ENCODE measurements around the gene RBMS3. TPM values are rescaled to one million over a fixed set of nuclear protein-coding genes. Genes with fewer than 3 reads are reported as not detected.

The RBMS3 gene
- total RNA-seq, 1 experiment from 2014 or later = 0.42 TPM

- H3K4me2 ChIP-seq (ENCODE audit: low read length) = no peak overlapping the region
- no peaks in the 10 kb centered on the region for H3K9me2 ChIP-seq (ENCODE audit: insufficient read depth)
- intact Hi-C loops (cut with micrococcal nuclease) = no loop called here
- no peaks in the 10 kb centered on the region for H3K36me3 ChIP-seq (ENCODE audit: control insufficient read depth in 1 of 2, insufficient read depth in 2 of 2, low read length in 2 of 2)
- BruUV-seq (replicated peaks) = no TSS peak
- no peaks in the 10 kb centered on the region for H3K79me2 ChIP-seq (ENCODE audit: insufficient read depth, low read length)
- ChIA-PET CTCF (no interaction called here), RAD21 (ENCODE audit: low non-redundant PET in 1 of 2, low total read pairs in 2 of 2, uncharacterized antibody in 2 of 2, unreplicated experiment in 2 of 2) (no interaction called here), POLR2A (no interaction called here)
- TF ChIP-seq CTCF (IDR thresholded peaks at IDR 0.05 in 2 of 3, conservative IDR thresholded peaks at IDR 0.05 in 1 of 3; ENCODE audit: borderline replicate concordance in 1 of 3, insufficient read depth in 1 of 3, low read depth in 2 of 3, low read length in 2 of 3) (no peak), ZBTB33 (IDR thresholded peaks at IDR 0.05; ENCODE audit: extremely low read depth, insufficient replicate concordance, low read length) (no peak), SP1 (IDR thresholded peaks at IDR 0.05; ENCODE audit: low read depth) (no peak)
- no peak overlapping the region for H3K27ac ChIP-seq (ENCODE audit: low read depth, low read length)
- no peak overlapping the region for H2AFZ ChIP-seq (ENCODE audit: low read depth, low read length, poor library complexity, severe bottlenecking)
- H3K9ac ChIP-seq (ENCODE audit: low read length) = no peak overlapping the region
- no peaks in the 10 kb centered on the region for H4K20me1 ChIP-seq (ENCODE audit: insufficient read depth)
- no peaks in the 10 kb centered on the region for H3K4me1 ChIP-seq (ENCODE audit: control insufficient read depth in 1 of 2, insufficient read depth in 2 of 2, low read length in 2 of 2)
- H3K4me3 ChIP-seq (replicated peaks in 1 of 2; ENCODE audit: low read depth in 1 of 2, low read length in 2 of 2) = no peak overlapping the region
- no peaks in the 10 kb centered on the region for H3K9me3 ChIP-seq (ENCODE audit: control insufficient read depth in 1 of 2, insufficient read depth in 1 of 2, low read depth in 1 of 2, low read length in 2 of 2)
- 0 out of 2 replicates have a peak, but pooled peaks cover 7% of the 10 kb centered on the region for H3K27me3 ChIP-seq (ENCODE audit: insufficient read depth, low read length)
- no peak for ATAC-seq
- no peak for DNase-seq (ENCODE audit: low read depth, low spot score)
These were observed 578.9 kb downstream of the RBMS3 start for GRCh38 chr3:29859726-29860270.

- Histone ChIP-seq H3K4me3 (replicated peaks in 1 of 2; ENCODE audit: low read depth in 1 of 2, low read length in 2 of 2) (no peak overlapping the region), H3K79me2 (ENCODE audit: insufficient read depth, low read length) (no peaks in the 10 kb centered on the region), H3K27ac (ENCODE audit: low read depth, low read length) (no peak overlapping the region), H3K4me1 (ENCODE audit: control insufficient read depth in 1 of 2, insufficient read depth in 2 of 2, low read length in 2 of 2) (no peaks in the 10 kb centered on the region), H2AFZ (ENCODE audit: low read depth, low read length, poor library complexity, severe bottlenecking) (no peak overlapping the region), H3K4me2 (ENCODE audit: low read length) (no peak overlapping the region), H3K9me3 (ENCODE audit: control insufficient read depth in 1 of 2, insufficient read depth in 1 of 2, low read depth in 1 of 2, low read length in 2 of 2) (no peaks in the 10 kb centered on the region), H3K9ac (ENCODE audit: low read length) (no peak overlapping the region), H3K9me2 (ENCODE audit: insufficient read depth) (no peaks in the 10 kb centered on the region), H4K20me1 (ENCODE audit: insufficient read depth) (no peaks in the 10 kb centered on the region), H3K27me3 (ENCODE audit: insufficient read depth, low read length) (0 out of 2 replicates have a peak, but pooled peaks cover 7% of the 10 kb centered on the region), H3K36me3 (ENCODE audit: control insufficient read depth in 1 of 2, insufficient read depth in 2 of 2, low read length in 2 of 2) (no peaks in the 10 kb centered on the region)
- intact Hi-C loops (cut with micrococcal nuclease) = no loop called here
- ChIA-PET RAD21 (ENCODE audit: low non-redundant PET in 1 of 2, low total read pairs in 2 of 2, uncharacterized antibody in 2 of 2, unreplicated experiment in 2 of 2) (no interaction called here), POLR2A (no interaction called here), CTCF (interaction anchor here (0.7 kb wide), 1 partner anchor 56 kb away, joined by 4 read pairs; no protein-coding TSS in a partner anchor)
- no peak for ATAC-seq
- no TSS peak for BruUV-seq (replicated peaks)
- DNase-seq (ENCODE audit: low read depth, low spot score) = no peak
- TF ChIP-seq FOSL1 (IDR thresholded peaks at IDR 0.05; ENCODE audit: low read depth) (no peak), REST (IDR thresholded peaks at IDR 0.05; ENCODE audit: low read depth) (no peak), EZH2 (IDR thresholded peaks at IDR 0.05) (no peak), SRF (IDR thresholded peaks at IDR 0.05; ENCODE audit: low read depth) (no peak), CTCF (IDR thresholded peaks at IDR 0.05 in 2 of 3, conservative IDR thresholded peaks at IDR 0.05 in 1 of 3; ENCODE audit: borderline replicate concordance in 1 of 3, insufficient read depth in 1 of 3, low read depth in 2 of 3, low read length in 2 of 3) (no peak)
These were observed 583.9 kb downstream of the RBMS3 start for GRCh38 chr3:29864809-29865208.

All from HCT116 (cell line).